ENCODE measurements around the gene MSANTD7. TPM values are rescaled to one million over a fixed set of nuclear protein-coding genes. Genes with fewer than 3 reads are reported as not detected.
"Not testable (repeated sequence)": the region's sequence is repeated elsewhere in the genome, so short reads cannot be mapped to it uniquely, and the experiment has no call there.

Gene MSANTD7
- total RNA-seq, 1 experiment from 2014 or later: 25.0 TPM

DNA sequence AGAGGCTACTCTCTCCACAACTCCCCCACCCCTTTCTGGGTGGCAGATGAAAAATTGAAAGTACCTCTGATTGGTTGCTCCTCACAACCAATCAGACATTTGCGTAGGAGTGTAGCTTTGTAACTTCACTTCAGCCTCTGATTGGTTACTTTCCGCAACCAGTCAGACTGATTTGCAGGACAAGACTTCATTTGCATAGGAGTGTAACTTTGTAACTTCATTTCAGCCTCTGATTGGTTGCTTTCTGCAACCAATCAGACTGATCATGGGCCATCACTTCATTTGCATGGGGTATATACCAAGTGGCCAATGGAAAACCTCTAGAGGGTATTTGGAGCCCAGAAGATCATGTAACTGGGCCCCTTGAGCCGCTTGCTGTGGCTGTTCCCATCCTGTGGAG is 25.8 kb upstream of the MSANTD7 start:
- H3K4me2 ChIP-seq (ENCODE audit: low read depth, low read length, poor library complexity, severe bottlenecking): no peak overlapping the region
- H4K20me1 ChIP-seq (ENCODE audit: insufficient read depth, low read depth, low read length): no peaks in the 10 kb centered on the region
- H2AFZ ChIP-seq (ENCODE audit: low read length): no peak overlapping the region
- no peak overlapping the region for H3K4me3 ChIP-seq (ENCODE audit: low read length)
- peaks cover 4% of the 10 kb centered on the region; the same call in 1 of the 2 replicates for H3K4me1 ChIP-seq (ENCODE audit: low read length)
- H3K27me3 ChIP-seq (ENCODE audit: low read length): no peaks in the 10 kb centered on the region
- no peaks in the 10 kb centered on the region for H3K36me3 ChIP-seq (ENCODE audit: insufficient read depth, low read length)
- no peak for DNase-seq
- no peak overlapping the region for H3K27ac ChIP-seq (ENCODE audit: low read length)
- H3K9me3 ChIP-seq (ENCODE audit: low read length): no peaks in the 10 kb centered on the region
- H3K9me2 ChIP-seq (replicated peaks; ENCODE audit: insufficient read depth, low read length): no peaks in the 10 kb centered on the region
- H3K79me2 ChIP-seq (ENCODE audit: low read length): no peaks in the 10 kb centered on the region
- no peak overlapping the region for H3K9ac ChIP-seq (ENCODE audit: low read length)

DNA sequence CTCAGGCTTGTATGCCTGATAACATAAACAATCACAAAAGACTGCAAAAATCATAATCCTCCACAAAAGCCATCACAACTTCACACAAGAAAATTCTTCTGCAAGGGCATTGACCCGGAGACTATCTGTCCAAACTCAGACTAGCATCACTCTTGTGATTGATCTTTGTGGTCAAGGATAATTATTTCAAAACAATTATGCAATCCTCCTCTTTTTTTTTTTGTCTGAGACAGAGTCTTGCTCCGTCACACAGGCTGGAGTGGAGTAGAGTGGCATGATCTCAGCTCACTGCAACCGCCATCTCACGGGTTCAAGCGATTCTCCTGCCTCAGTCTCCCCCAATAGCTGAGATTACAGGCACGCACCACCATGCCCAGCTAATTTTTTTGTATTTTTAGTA is 22.4 kb upstream of the MSANTD7 start:
- Histone ChIP-seq H3K9ac (ENCODE audit: low read length) (no peak overlapping the region), H3K27me3 (ENCODE audit: low read length) (no peaks in the 10 kb centered on the region), H3K4me3 (ENCODE audit: low read length) (no peak overlapping the region), H3K4me1 (ENCODE audit: low read length) (peaks cover 4% of the 10 kb centered on the region; the same call in 1 of the 2 replicates), H3K9me2 (replicated peaks; ENCODE audit: insufficient read depth, low read length) (no peaks in the 10 kb centered on the region), H3K27ac (ENCODE audit: low read length) (no peak overlapping the region), H4K20me1 (ENCODE audit: insufficient read depth, low read depth, low read length) (no peaks in the 10 kb centered on the region), H3K79me2 (ENCODE audit: low read length) (no peaks in the 10 kb centered on the region), H3K9me3 (ENCODE audit: low read length) (no peaks in the 10 kb centered on the region), H2AFZ (ENCODE audit: low read length) (no peak overlapping the region), H3K4me2 (ENCODE audit: low read depth, low read length, poor library complexity, severe bottlenecking) (no peak overlapping the region), H3K36me3 (ENCODE audit: insufficient read depth, low read length) (no peaks in the 10 kb centered on the region)
- no peak for DNase-seq

DNA sequence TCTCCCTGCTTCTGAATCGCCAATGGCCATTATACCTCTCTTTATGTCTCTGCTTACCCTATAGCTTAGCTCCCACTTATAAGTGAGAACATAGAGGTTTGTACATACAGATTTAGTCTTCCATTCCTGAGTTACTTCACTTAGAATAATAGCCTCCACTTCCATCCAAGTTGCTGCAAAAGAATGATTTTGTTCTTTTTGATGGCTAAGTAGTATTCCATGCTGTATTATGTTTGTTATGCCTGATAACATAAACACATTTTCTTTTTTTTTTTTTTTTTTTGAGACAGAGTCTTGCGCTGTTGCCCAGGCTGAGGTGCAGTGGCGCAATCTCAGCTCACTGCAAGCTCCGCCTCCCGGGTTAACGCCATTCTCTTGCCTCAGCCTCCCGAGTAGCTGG is 21.4 kb upstream of the MSANTD7 start:
- H3K9ac ChIP-seq (ENCODE audit: low read length); H3K4me2 ChIP-seq (ENCODE audit: low read depth, low read length, poor library complexity, severe bottlenecking); H3K4me3 ChIP-seq (ENCODE audit: low read length); DNase-seq; H2AFZ ChIP-seq (ENCODE audit: low read length); H3K79me2 ChIP-seq (ENCODE audit: low read length); H3K9me2 ChIP-seq (replicated peaks; ENCODE audit: insufficient read depth, low read length); H4K20me1 ChIP-seq (ENCODE audit: insufficient read depth, low read depth, low read length); H3K9me3 ChIP-seq (ENCODE audit: low read length); H3K27ac ChIP-seq (ENCODE audit: low read length); H3K27me3 ChIP-seq (ENCODE audit: low read length); H3K36me3 ChIP-seq (ENCODE audit: insufficient read depth, low read length); H3K4me1 ChIP-seq (ENCODE audit: low read length): not testable (repeated sequence)

DNA sequence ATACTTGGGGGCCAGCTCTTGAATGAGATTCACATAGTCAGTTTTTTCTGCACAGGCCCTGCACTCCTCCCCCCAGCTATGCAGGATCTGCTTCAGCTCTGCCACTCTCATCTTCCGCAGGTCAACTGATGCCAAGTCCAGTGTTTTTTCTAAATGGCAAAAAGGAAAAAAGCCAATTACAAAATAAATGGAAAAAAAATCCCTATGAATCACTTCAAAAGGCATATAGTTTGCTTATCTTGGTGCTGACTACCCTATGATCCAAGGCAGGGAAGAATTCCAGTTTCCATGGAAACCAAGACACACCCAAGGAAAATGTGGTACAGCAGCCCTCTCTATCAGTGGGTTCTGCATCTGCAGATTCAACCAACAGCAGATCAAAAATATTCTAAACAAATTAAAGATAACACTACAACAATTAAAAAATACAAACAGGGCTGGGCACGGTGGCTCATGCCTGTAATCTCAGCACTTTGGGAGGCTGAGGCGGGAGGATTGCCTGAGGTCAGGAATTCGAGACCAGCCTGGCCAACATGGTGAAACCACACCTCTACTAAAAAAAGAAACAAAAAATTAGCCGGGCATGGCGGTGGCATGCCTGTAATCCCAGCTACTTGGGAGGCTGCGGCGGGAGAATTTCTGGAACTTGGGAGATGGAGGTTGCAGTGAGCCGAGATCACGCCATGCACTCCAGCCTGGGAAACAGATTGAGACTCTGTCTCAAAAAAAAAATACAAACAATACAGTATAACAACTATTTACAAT is 17.9 kb upstream of the MSANTD7 start:
- H3K9ac ChIP-seq (ENCODE audit: low read length): no peak overlapping the region
- no peaks in the 10 kb centered on the region for H3K9me2 ChIP-seq (replicated peaks; ENCODE audit: insufficient read depth, low read length)
- no peak overlapping the region for H3K27ac ChIP-seq (ENCODE audit: low read length)
- no peak overlapping the region for H3K4me2 ChIP-seq (ENCODE audit: low read depth, low read length, poor library complexity, severe bottlenecking)
- no peaks in the 10 kb centered on the region for H3K79me2 ChIP-seq (ENCODE audit: low read length)
- no peaks in the 10 kb centered on the region for H4K20me1 ChIP-seq (ENCODE audit: insufficient read depth, low read depth, low read length)
- no peaks in the 10 kb centered on the region for H3K36me3 ChIP-seq (ENCODE audit: insufficient read depth, low read length)
- no peak overlapping the region for H2AFZ ChIP-seq (ENCODE audit: low read length)
- no peak overlapping the region for H3K4me3 ChIP-seq (ENCODE audit: low read length)
- no peaks in the 10 kb centered on the region for H3K9me3 ChIP-seq (ENCODE audit: low read length)
- no peaks in the 10 kb centered on the region for H3K27me3 ChIP-seq (ENCODE audit: low read length)
- no peaks in the 10 kb centered on the region for H3K4me1 ChIP-seq (ENCODE audit: low read length)
- DNase-seq: no peak

DNA sequence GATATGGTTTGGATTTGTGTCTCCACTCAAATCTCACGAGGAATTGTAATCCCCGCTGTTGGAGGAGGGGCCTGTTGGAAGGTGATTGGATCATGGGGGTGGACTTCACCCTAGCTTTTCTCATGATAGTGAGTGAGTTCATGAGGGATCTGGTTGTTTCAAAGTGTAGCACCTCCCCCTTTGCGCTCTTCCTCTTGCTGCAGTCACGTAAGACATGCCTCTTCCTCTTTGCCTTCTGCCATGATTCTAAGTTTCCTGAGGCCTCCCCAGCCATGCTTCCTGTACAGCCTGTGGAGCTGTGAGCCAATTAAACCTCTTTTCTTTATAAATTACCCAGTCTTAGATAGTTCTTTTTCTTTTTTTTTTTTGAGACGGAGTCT is 17.3 kb upstream of the MSANTD7 start:
- Histone ChIP-seq H2AFZ (ENCODE audit: low read length) (no peak overlapping the region), H3K4me2 (ENCODE audit: low read depth, low read length, poor library complexity, severe bottlenecking) (no peak overlapping the region)

DNA sequence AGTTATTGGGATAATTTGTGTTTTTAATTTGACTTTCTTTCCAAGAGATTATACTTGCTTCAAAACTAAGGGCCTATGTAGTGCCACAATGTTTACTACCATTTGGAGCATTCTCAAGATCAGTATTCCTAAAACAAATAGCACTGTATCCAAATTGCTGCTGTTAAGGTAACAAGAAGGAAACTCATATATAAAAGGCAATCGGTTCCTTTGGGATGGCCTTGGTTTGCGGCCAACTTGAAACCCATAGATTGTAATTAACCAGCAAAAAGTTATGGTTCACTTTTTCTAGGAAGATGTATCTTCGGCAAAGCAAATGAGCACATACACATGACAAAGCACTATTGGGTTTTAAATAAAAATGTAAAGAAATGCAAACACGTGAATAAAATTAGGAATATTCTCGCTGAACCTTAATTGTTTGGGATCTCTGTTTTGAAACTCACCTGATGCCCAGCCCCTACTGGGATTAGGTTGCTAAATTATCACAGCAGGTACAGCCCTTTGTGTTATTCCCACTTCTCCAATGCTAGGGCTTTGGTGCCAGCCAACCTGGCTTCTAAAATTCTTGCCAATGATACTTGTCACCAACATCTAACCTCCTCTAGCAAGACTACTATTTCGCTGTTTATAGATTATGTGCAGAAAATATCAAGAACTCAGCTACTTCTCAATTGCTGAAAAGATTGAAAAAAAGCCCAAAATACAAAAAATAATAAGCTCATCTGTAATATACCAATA is 16.3 kb upstream of the MSANTD7 start:
- Histone ChIP-seq H3K36me3 (ENCODE audit: insufficient read depth, low read length) (no peaks in the 10 kb centered on the region), H3K9me2 (replicated peaks; ENCODE audit: insufficient read depth, low read length) (no peaks in the 10 kb centered on the region), H3K27ac (ENCODE audit: low read length) (no peak overlapping the region), H3K4me2 (ENCODE audit: low read depth, low read length, poor library complexity, severe bottlenecking) (no peak overlapping the region), H3K4me3 (ENCODE audit: low read length) (no peak overlapping the region), H3K79me2 (ENCODE audit: low read length) (no peaks in the 10 kb centered on the region), H2AFZ (ENCODE audit: low read length) (no peak overlapping the region), H3K9ac (ENCODE audit: low read length) (no peak overlapping the region), H3K4me1 (ENCODE audit: low read length) (peaks cover 4% of the 10 kb centered on the region; the same call in 1 of the 2 replicates), H4K20me1 (ENCODE audit: insufficient read depth, low read depth, low read length) (no peaks in the 10 kb centered on the region), H3K27me3 (ENCODE audit: low read length) (no peaks in the 10 kb centered on the region), H3K9me3 (ENCODE audit: low read length) (no peaks in the 10 kb centered on the region)
- no peak for DNase-seq

More for the DNA sequence above, 17.3 kb upstream of the MSANTD7 start:
- H3K4me3 ChIP-seq (ENCODE audit: low read length): no peak overlapping the region
- no peaks in the 10 kb centered on the region for H3K4me1 ChIP-seq (ENCODE audit: low read length)
- H3K9me3 ChIP-seq (ENCODE audit: low read length): no peaks in the 10 kb centered on the region
- no peak overlapping the region for H3K27ac ChIP-seq (ENCODE audit: low read length)
- no peak overlapping the region for H3K9ac ChIP-seq (ENCODE audit: low read length)
- H3K27me3 ChIP-seq (ENCODE audit: low read length): no peaks in the 10 kb centered on the region
- no peaks in the 10 kb centered on the region for H3K36me3 ChIP-seq (ENCODE audit: insufficient read depth, low read length)
- no peaks in the 10 kb centered on the region for H4K20me1 ChIP-seq (ENCODE audit: insufficient read depth, low read depth, low read length)
- no peaks in the 10 kb centered on the region for H3K9me2 ChIP-seq (replicated peaks; ENCODE audit: insufficient read depth, low read length)
- DNase-seq: no peak
- H3K79me2 ChIP-seq (ENCODE audit: low read length): no peaks in the 10 kb centered on the region

DNA sequence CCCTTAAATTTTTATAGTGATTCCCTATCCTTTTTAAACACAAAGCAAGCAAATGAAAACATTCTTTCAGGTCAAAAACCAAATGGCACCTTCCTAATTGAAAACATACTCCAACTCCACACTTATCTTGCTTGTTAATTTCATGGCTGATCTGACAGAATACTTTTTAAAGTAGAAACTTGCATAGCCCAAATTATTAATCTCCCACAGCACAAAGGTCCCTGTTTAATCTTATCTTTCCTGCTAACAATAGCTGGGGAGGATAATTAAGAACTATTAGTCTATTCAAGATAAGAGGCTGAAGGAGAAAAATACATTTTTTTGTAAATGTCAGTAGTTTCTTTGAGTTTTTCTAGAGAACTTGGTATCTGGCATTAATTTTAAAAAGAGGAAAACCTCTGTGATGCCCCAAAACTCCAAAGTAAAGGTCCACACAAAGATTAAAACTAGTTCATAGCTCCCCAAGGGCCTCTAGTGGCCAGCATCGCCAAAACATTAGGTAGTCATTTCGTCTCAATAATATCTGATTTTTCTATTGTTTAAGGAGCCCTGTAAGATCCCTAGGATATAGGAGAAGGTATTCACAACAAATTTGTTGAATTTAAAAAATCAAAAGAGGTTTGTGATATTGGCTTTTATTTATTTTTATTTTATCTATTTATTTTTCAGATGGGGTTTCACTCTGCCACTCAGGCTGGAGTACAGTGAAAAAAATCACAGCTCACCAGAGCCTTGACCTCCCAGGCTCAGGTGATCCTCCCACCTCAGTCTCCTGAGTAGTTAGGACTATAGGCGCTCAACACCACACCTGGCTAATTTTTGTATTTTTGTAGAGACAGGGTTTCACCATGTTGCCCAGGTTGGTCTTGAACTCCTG is 15.0 kb upstream of the MSANTD7 start:
- no peaks in the 10 kb centered on the region for H3K36me3 ChIP-seq (ENCODE audit: insufficient read depth, low read length)
- no peak overlapping the region for H3K27ac ChIP-seq (ENCODE audit: low read length)
- H3K9me2 ChIP-seq (replicated peaks; ENCODE audit: insufficient read depth, low read length): no peaks in the 10 kb centered on the region
- no peak overlapping the region for H3K4me2 ChIP-seq (ENCODE audit: low read depth, low read length, poor library complexity, severe bottlenecking)
- H3K4me3 ChIP-seq (ENCODE audit: low read length): no peak overlapping the region
- H3K79me2 ChIP-seq (ENCODE audit: low read length): no peaks in the 10 kb centered on the region
- no peaks in the 10 kb centered on the region for H4K20me1 ChIP-seq (ENCODE audit: insufficient read depth, low read depth, low read length)
- H3K9ac ChIP-seq (ENCODE audit: low read length): no peak overlapping the region
- H2AFZ ChIP-seq (ENCODE audit: low read length): no peak overlapping the region
- peaks cover 4% of the 10 kb centered on the region; the same call in 1 of the 2 replicates for H3K4me1 ChIP-seq (ENCODE audit: low read length)
- H3K9me3 ChIP-seq (ENCODE audit: low read length): no peaks in the 10 kb centered on the region
- no peaks in the 10 kb centered on the region for H3K27me3 ChIP-seq (ENCODE audit: low read length)
- peak; percentile 79 for DNase-seq

DNA sequence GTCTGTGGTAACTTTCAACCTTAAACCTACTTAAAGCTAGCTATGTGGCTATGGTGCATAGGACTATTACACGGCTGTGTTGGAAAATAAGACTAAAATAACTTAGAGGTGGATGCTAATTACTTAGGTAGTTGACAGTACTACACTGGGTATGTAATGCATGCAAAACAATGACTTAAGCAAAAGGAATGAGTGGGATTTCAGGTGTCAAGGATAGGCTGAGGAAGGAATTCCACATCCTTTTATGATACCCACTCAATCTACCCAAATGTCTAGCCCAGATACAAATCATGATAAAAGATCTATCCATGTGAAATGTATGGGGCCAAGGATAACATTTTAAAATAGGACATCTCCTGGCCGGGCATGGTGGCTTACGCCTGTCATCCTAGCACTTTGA is 14.1 kb upstream of the MSANTD7 start:
- Histone ChIP-seq H3K27me3 (ENCODE audit: low read length) (no peaks in the 10 kb centered on the region), H3K79me2 (ENCODE audit: low read length) (no peaks in the 10 kb centered on the region), H3K4me2 (ENCODE audit: low read depth, low read length, poor library complexity, severe bottlenecking) (no peak overlapping the region), H3K4me3 (ENCODE audit: low read length) (no peak overlapping the region), H3K9ac (ENCODE audit: low read length) (no peak overlapping the region), H4K20me1 (ENCODE audit: insufficient read depth, low read depth, low read length) (no peaks in the 10 kb centered on the region), H2AFZ (ENCODE audit: low read length) (no peak overlapping the region), H3K9me3 (ENCODE audit: low read length) (no peaks in the 10 kb centered on the region), H3K9me2 (replicated peaks; ENCODE audit: insufficient read depth, low read length) (no peaks in the 10 kb centered on the region), H3K4me1 (ENCODE audit: low read length) (peaks cover 4% of the 10 kb centered on the region; the same call in 1 of the 2 replicates), H3K27ac (ENCODE audit: low read length) (no peak overlapping the region), H3K36me3 (ENCODE audit: insufficient read depth, low read length) (no peaks in the 10 kb centered on the region)
- DNase-seq: no peak
